Measurements from ENCODE around the gene FRMPD4.

Gene FRMPD4

DNA sequence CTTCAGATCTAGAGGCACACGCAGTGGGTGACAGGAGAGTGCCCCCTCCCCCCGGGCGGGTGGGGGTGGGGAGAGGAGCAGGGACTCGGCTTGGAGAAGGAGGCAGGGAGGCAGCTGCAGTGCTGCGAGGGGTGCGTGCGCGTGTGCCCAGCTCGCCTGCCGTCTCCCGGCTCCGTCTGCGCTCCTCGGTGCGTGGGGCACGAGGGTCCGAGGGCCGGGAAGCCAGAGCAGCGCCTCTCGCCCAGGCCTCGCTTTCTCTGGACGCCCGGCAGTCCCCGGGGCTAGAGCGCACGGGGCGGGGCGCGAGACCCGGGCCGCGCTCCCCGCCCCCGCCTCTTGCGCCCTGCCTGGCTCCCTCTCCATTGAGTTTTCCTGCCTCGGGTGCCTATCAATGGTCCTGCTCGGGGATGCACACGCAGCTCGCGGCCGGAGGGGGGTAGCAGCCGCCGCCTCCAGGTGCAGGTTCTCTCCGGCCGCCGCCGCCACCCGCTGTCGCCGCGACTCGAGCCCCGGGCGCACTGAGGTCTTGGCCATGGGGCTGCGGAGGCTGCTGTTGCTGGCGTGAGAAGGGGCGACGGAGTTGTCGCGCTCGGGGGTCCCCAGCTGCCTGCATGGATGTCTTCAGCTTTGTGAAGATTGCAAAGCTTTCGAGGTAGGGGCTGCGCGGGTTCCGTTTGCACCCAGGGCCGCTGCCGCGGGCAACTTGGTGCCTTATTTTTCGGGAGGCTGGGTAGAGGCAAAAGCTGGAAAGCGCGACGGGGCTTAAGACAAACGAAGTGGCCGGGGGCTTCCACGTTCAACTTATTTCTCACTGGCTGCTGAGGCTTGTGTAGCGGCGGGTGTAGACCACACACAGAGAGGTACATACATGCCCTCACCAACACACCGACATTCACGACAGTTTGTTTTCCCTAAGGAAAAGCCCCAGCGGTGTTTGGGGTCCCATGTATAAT lies at the start of gene FRMPD4:
TSS of gene FRMPD4 (plus strand) at position 113 of the 953 bp plus-strand sequence. CDS start at position 612, 499 bp downstream.
- H3K4me3 ChIP-seq (ENCODE audit: low read length): no peak within 1 kb of the TSS
- no peak within 1 kb of the TSS for H3K9ac ChIP-seq (ENCODE audit: low read length)
- no peaks in the 10 kb centered on the region for H3K27me3 ChIP-seq (ENCODE audit: control insufficient read depth, insufficient read depth, low read length)
- no peaks in the 10 kb centered on the region for H3K36me3 ChIP-seq (ENCODE audit: control insufficient read depth, insufficient read depth, low read length)
- no peaks in the 10 kb centered on the region for H3K9me3 ChIP-seq (ENCODE audit: control insufficient read depth, low read length)
- H3K4me1 ChIP-seq (ENCODE audit: control insufficient read depth, insufficient read depth, low read length): no peaks in the 10 kb centered on the region

DNA sequence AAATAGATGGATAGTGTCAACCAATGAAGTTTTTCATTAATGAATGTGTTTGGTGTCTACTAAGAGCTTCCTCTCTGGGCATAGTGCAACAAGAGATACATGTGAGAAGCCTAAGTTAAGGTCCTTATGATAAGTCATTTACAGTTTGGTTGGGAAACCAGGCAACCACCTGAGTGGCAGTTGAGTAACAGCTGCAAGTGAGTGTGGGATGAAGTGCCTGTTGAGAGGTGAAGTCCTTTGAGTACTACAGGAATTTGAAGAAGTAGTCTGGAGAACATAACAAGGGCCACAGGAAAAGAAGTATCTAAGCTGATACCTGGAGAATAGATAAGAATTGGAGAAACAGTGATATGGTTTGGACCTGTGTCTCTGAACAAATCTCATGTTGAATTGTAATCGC lies 48.5 kb upstream of the FRMPD4 start:
- H3K4me3 ChIP-seq (ENCODE audit: low read length): no peak overlapping the region
- no peaks in the 10 kb centered on the region for H3K4me1 ChIP-seq (ENCODE audit: control insufficient read depth, insufficient read depth, low read length)
- no peaks in the 10 kb centered on the region for H3K27me3 ChIP-seq (ENCODE audit: control insufficient read depth, insufficient read depth, low read length)
- H3K9me3 ChIP-seq (ENCODE audit: control insufficient read depth, low read length): no peaks in the 10 kb centered on the region
- no peaks in the 10 kb centered on the region for H3K36me3 ChIP-seq (ENCODE audit: control insufficient read depth, insufficient read depth, low read length)
- H3K9ac ChIP-seq (ENCODE audit: low read length): no peak overlapping the region

DNA sequence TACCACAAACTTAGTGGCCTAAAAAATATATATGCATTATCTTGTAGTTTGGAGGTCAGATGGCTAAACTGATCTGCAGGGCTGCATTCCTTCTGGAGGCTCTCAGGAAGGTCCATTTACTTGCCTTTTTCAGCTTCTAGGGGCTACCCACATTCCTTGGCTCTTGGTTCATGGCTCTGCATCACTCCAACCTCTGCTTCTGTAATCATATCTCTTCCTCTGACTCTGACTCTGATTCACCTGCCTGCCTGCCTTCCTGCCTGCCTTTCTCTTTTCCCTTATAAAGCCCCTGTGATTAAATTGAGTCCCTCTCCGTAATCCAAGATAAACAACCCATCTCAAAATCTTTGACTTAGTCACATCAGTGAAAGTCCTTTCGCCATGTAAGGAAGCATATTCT lies 25.0 kb upstream of the FRMPD4 start:
- Histone ChIP-seq H3K36me3 (ENCODE audit: control insufficient read depth, insufficient read depth, low read length) (no peaks in the 10 kb centered on the region), H3K4me3 (ENCODE audit: low read length) (no peak overlapping the region), H3K27me3 (ENCODE audit: control insufficient read depth, insufficient read depth, low read length) (no peaks in the 10 kb centered on the region), H3K9me3 (ENCODE audit: control insufficient read depth, low read length) (no peaks in the 10 kb centered on the region), H3K4me1 (ENCODE audit: control insufficient read depth, insufficient read depth, low read length) (no peaks in the 10 kb centered on the region), H3K9ac (ENCODE audit: low read length) (no peak overlapping the region)

DNA sequence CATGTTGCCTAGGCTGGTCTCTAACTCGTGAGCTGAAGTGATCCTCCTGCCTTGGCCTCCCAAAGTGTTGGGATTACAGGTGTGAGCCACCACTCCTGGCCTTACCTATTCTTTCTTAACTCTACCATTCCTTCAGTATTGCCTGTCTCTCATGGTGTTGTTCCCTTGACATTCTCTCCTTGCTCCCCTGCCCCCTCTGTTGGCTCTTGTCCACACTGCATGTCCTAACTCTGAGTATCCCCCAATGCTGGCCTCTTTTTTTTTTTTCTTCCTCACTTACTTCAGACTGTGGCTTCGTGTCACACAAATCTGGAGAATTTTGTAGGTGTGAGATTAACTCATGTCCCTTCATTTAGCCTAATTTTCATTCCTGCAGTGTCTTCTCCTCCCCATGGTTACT lies 22.9 kb upstream of the FRMPD4 start:
- no peaks in the 10 kb centered on the region for H3K27me3 ChIP-seq (ENCODE audit: control insufficient read depth, insufficient read depth, low read length)
- H3K4me1 ChIP-seq (ENCODE audit: control insufficient read depth, insufficient read depth, low read length): no peaks in the 10 kb centered on the region
- H3K36me3 ChIP-seq (ENCODE audit: control insufficient read depth, insufficient read depth, low read length): no peaks in the 10 kb centered on the region
- H3K4me3 ChIP-seq (ENCODE audit: low read length): no peak overlapping the region
- no peaks in the 10 kb centered on the region for H3K9me3 ChIP-seq (ENCODE audit: control insufficient read depth, low read length)
- H3K9ac ChIP-seq (ENCODE audit: low read length): no peak overlapping the region

DNA sequence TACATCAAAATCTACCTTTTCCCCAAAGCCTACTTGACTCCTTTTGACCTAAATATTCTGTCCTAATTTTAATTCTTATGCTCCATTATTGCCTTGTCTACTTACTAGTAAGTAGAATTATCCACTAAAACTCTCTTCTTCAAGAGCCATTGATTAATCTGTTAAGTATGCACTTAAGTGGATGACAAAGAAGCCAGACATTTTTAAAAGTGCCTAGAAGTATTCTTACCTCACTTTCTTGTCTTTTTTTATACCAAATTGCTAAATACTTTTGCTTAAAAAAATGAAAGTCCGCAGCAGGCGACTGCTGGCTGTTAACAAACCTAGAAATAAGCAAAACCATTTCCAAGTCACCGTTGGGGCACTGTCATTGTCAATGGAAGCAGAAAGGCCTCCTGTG lies 20.1 kb upstream of the FRMPD4 start:
- Histone ChIP-seq H3K9ac (ENCODE audit: low read length) (no peak overlapping the region), H3K9me3 (ENCODE audit: control insufficient read depth, low read length) (no peaks in the 10 kb centered on the region), H3K27me3 (ENCODE audit: control insufficient read depth, insufficient read depth, low read length) (no peaks in the 10 kb centered on the region), H3K4me1 (ENCODE audit: control insufficient read depth, insufficient read depth, low read length) (no peaks in the 10 kb centered on the region), H3K36me3 (ENCODE audit: control insufficient read depth, insufficient read depth, low read length) (no peaks in the 10 kb centered on the region), H3K4me3 (ENCODE audit: low read length) (no peak overlapping the region)

DNA sequence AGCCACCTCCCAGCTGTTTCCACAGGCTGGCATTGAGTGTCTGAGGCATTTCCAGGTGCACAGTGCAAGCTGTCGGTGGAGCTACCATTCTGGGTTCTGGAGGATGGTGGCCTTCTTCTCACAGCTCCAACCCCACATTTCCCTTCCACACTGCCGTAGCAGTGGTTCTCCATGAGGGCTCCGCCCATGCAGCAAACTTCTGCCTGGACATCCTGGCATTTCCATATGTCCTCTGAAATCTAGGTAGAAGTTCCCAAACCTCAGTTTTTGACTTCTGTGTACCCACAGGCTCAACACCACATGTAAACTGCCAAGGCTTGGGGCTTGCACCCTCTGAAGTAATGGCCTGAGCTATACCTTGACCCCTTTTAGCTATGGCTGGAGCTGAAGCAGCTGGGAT lies 10.3 kb upstream of the FRMPD4 start:
- no peaks in the 10 kb centered on the region for H3K9me3 ChIP-seq (ENCODE audit: control insufficient read depth, low read length)
- no peak overlapping the region for H3K9ac ChIP-seq (ENCODE audit: low read length)
- H3K27me3 ChIP-seq (ENCODE audit: control insufficient read depth, insufficient read depth, low read length): no peaks in the 10 kb centered on the region
- no peaks in the 10 kb centered on the region for H3K4me1 ChIP-seq (ENCODE audit: control insufficient read depth, insufficient read depth, low read length)
- H3K36me3 ChIP-seq (ENCODE audit: control insufficient read depth, insufficient read depth, low read length): no peaks in the 10 kb centered on the region
- H3K4me3 ChIP-seq (ENCODE audit: low read length): no peak overlapping the region

DNA sequence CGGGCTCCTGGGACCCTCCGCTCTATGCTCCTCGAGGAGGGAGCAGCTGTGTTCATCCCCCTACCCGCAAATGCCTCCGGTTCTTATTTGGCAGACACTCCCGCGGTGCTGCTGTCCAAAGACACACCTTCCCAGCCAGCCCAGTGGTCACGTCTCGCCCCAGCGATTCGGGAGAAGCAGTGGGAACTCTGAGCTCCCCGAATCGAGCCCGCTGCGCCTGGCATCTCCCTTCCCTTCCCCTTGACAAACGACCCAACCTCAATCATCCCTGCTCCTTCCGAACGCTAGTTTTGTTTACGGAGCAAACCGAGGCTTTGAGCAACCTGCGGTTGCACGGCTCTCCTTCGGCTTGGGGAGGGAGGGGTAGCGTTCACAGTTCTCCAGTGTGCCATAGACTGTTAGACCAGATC lies 317 bp upstream of the FRMPD4 start:
- Histone ChIP-seq H3K4me1 (ENCODE audit: control insufficient read depth, insufficient read depth, low read length) (no peaks in the 10 kb centered on the region), H3K27me3 (ENCODE audit: control insufficient read depth, insufficient read depth, low read length) (no peaks in the 10 kb centered on the region), H3K9me3 (ENCODE audit: control insufficient read depth, low read length) (no peaks in the 10 kb centered on the region), H3K9ac (ENCODE audit: low read length) (no peak overlapping the region), H3K36me3 (ENCODE audit: control insufficient read depth, insufficient read depth, low read length) (no peaks in the 10 kb centered on the region), H3K4me3 (ENCODE audit: low read length) (no peak overlapping the region)

DNA sequence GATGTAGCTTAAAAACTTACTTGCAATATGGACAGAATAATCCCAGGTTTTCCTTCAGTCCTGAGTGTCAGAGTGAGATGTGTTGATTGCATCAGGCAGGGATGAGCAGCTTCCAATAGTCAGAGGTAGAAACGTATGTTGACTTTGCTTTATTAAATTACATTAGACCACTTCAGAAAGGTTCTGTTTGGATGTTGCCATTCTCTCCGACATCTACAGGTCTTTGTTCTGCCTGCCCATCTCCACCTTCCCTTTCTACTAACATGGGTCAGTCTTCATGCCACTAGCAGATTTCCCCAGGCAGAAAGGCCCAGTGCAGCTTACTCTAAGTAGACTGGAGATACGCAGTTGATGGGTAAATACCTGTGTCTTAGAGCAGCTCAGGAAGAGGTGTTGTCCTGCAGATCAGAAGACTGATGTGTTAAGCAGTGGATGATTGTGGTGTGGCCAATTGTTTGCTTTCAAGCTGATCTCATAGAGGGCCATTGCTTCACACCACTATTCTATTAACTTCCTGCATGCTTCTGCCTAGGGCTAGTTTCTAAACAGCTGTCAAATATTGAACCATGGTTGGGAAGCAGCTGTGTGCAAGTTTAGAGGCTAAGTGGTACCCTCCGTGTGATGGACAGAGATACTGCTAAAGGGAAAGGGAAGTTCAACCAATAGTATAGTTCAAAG lies 1.8 kb downstream of the FRMPD4 start:
- H3K4me3 ChIP-seq (ENCODE audit: low read length): no peak overlapping the region
- H3K9me3 ChIP-seq (ENCODE audit: control insufficient read depth, low read length): no peaks in the 10 kb centered on the region
- H3K27me3 ChIP-seq (ENCODE audit: control insufficient read depth, insufficient read depth, low read length): no peaks in the 10 kb centered on the region
- no peaks in the 10 kb centered on the region for H3K36me3 ChIP-seq (ENCODE audit: control insufficient read depth, insufficient read depth, low read length)
- no peaks in the 10 kb centered on the region for H3K4me1 ChIP-seq (ENCODE audit: control insufficient read depth, insufficient read depth, low read length)
- H3K9ac ChIP-seq (ENCODE audit: low read length): no peak overlapping the region

DNA sequence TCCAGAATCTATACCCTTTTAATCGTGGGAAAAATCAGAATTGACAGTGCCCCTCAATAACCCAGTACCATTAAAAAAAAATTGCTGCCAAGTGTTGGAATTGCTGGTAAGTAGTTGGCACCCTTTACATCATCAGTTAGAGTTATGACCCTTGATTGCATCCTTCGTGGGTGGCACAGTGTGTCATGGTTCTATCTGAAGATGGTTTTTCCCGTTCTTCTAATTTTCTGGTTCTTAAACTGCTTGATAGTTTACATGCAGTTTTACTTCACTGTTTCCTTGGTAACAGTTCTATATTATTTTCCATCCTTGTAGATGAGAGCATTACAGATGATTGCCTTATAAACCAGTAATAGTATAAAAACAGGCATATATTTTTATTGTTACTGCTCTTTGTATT lies 3.2 kb downstream of the FRMPD4 start:
- no peaks in the 10 kb centered on the region for H3K4me1 ChIP-seq (ENCODE audit: control insufficient read depth, insufficient read depth, low read length)
- H3K27me3 ChIP-seq (ENCODE audit: control insufficient read depth, insufficient read depth, low read length): no peaks in the 10 kb centered on the region
- no peak overlapping the region for H3K4me3 ChIP-seq (ENCODE audit: low read length)
- no peaks in the 10 kb centered on the region for H3K36me3 ChIP-seq (ENCODE audit: control insufficient read depth, insufficient read depth, low read length)
- no peak overlapping the region for H3K9ac ChIP-seq (ENCODE audit: low read length)
- no peaks in the 10 kb centered on the region for H3K9me3 ChIP-seq (ENCODE audit: control insufficient read depth, low read length)

DNA sequence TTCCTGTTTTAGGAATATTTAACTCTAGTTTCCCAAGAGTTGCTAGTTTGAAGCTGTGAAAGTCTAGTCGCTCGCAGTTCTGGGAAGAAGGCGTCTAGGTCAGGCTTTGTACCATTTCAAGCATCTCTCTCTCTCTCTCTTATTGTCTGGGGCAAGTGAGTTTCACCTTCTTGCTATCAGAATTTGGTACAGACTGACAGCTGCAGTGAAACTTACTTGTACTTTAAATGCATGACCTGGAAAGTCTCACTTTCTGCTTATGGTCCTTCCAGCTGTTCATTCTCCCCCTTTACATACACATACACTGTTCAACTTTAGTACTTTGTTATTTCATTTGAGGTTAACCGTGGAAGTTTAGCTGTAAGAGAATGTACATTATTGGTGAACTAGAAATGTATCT lies 4.4 kb downstream of the FRMPD4 start:
- Histone ChIP-seq H3K9me3 (ENCODE audit: control insufficient read depth, low read length) (no peaks in the 10 kb centered on the region), H3K4me3 (ENCODE audit: low read length) (no peak overlapping the region), H3K27me3 (ENCODE audit: control insufficient read depth, insufficient read depth, low read length) (no peaks in the 10 kb centered on the region), H3K9ac (ENCODE audit: low read length) (no peak overlapping the region), H3K36me3 (ENCODE audit: control insufficient read depth, insufficient read depth, low read length) (no peaks in the 10 kb centered on the region), H3K4me1 (ENCODE audit: control insufficient read depth, insufficient read depth, low read length) (no peaks in the 10 kb centered on the region)

DNA sequence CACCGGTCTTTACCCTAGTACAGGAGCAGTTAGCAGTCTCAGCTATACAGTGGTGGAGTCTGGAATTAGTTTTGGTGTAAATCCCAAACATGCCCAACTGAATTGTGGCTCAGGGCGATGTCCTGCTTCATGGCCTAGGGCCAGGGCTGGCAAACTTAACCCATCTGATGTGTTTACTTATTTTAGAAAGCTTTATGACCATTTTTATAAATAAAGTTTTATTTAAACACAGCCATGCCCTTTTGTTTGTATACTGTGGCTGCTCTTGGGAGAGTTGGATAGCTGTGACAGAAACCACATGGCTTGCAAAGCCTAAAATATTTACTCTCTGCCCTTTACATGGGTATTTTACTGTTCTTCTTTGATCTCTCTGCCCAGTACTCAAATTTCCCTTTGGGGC lies 7.1 kb downstream of the FRMPD4 start:
- H3K9ac ChIP-seq (ENCODE audit: low read length): no peak overlapping the region

DNA sequence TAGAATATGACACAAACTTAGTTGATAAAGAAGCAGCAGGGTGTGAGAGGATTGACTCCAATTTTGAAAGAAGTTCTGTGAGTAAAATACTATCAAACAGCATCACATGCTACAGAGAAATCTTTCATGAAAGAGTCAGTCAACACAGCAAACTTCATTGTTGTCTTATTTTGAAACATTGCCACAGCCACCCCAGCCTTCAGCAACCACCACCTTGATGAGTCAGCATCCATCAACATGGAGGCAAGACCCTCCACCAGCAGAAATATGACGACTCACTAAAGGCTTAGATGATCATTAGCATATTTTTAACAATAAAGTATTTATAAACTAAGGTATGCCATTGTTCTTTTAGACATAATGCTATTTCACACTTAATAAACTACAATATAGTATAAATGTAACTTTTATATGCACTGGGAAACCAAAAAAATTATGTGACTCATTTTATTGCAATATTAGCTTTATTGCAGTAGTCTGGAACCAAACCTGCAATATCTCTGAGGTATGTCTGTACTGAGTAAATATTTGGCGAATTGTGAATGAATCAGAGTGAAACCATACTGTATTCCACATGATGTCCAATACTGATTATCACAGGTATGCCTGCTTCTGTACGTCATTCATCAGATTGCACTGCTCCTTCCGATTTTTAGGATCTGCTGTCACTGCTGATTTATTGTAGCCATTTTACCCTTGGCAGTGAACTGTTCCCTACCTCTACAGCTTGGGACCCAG lies 11.6 kb downstream of the FRMPD4 start:
- H3K4me1 ChIP-seq (ENCODE audit: control insufficient read depth, insufficient read depth, low read length): no peaks in the 10 kb centered on the region
- H3K9ac ChIP-seq (ENCODE audit: low read length): no peak overlapping the region
- no peaks in the 10 kb centered on the region for H3K27me3 ChIP-seq (ENCODE audit: control insufficient read depth, insufficient read depth, low read length)
- H3K9me3 ChIP-seq (ENCODE audit: control insufficient read depth, low read length): no peaks in the 10 kb centered on the region
- no peaks in the 10 kb centered on the region for H3K36me3 ChIP-seq (ENCODE audit: control insufficient read depth, insufficient read depth, low read length)
- no peak overlapping the region for H3K4me3 ChIP-seq (ENCODE audit: low read length)

More for the DNA sequence above, 7.1 kb downstream of the FRMPD4 start:
- no peaks in the 10 kb centered on the region for H3K4me1 ChIP-seq (ENCODE audit: control insufficient read depth, insufficient read depth, low read length)
- H3K4me3 ChIP-seq (ENCODE audit: low read length): no peak overlapping the region
- H3K36me3 ChIP-seq (ENCODE audit: control insufficient read depth, insufficient read depth, low read length): no peaks in the 10 kb centered on the region
- H3K9me3 ChIP-seq (ENCODE audit: control insufficient read depth, low read length): no peaks in the 10 kb centered on the region
- H3K27me3 ChIP-seq (ENCODE audit: control insufficient read depth, insufficient read depth, low read length): no peaks in the 10 kb centered on the region
